Testis (tissue), 3 donors: ENCODE measurements around the gene PHLDA3. TPM values are rescaled to one million over a fixed set of nuclear protein-coding genes. Genes with fewer than 3 reads are reported as not detected.
A peak's percentile ranks its signal among the peaks of the same experiment; 100 is the strongest.

Experiments
- DNase-seq: peaks from one replicate; pipeline ENCODE4 v3.0.0-alpha.2; 2019
- H3K27ac ChIP-seq, 2 donors: fragments of 200-600 bp; sonication (generic); one replicate each; pipeline ENCODE4 v1.5.1; 2019
- H3K27me3 ChIP-seq: fragments of 200-600 bp; sonication (generic); one replicate; pipeline ENCODE4 v1.5.1; 2019
- H3K36me3 ChIP-seq: fragments of 200-600 bp; sonication (generic); one replicate; pipeline ENCODE4 v1.5.1; 2017; ENCODE audit warnings: low read depth; ENCODE audit errors: missing control alignments
- H3K4me1 ChIP-seq: fragments of 200-600 bp; sonication (generic); one replicate; pipeline ENCODE4 v1.5.1; 2019
- H3K4me3 ChIP-seq, 2 donors: fragments of 200-600 bp; sonication (generic); one replicate each; pipeline ENCODE4 v1.5.1; 2017 to 2019
- H3K9me3 ChIP-seq: fragments of 200-600 bp; sonication (generic); one replicate; pipeline ENCODE4 v1.5.1; 2017
- CTCF ChIP-seq, 3 experiments: fragments of 450-650 bp in 2 of 3; fragments of 200-600 bp in 1 of 3; sonication (generic) in 1 of 3; IDR thresholded peaks; one replicate each; pipeline ENCODE4 v1.5.1; 2016 to 2019; ENCODE audit warnings: antibody characterized with exemption in 3 of 3, mild to moderate bottlenecking in 2 of 3, moderate library complexity in 1 of 3
- POLR2A ChIP-seq: fragments of 450-650 bp; IDR thresholded peaks from one replicate; pipeline ENCODE4 v1.6.1; 2017; ENCODE audit warnings: antibody characterized with exemption, mild to moderate bottlenecking, moderate library complexity
- WGBS, 2 donors: methylation state at CpG; one replicate each; pipeline ENCODE4 v1.1.5; 2018; 5-methylcytosine and 5-hydroxymethylcytosine counted together
- intact Hi-C: fragments of 100-400 bp; cut with DNase I; formaldehyde crosslinking; loops from one replicate; pipeline ENCODE4 v1.15.1; 2023; ENCODE audit warnings: low total_unique reads
- polyA plus RNA-seq: library from polyadenylated mRNA; stranded (reverse); fragments of 350-450 nt; fragmentation: Illumina TruSeq; extraction: RNeasy Lipid Tissue Mini Kit (QIAGEN cat#74804); gene quantifications from one replicate; pipeline ENCODE4 v1.2.3, GENCODE V29; 2014; ENCODE audit warnings: low read depth, low replicate concordance; ENCODE audit not compliant: insufficient read depth
- total RNA-seq, 2 donors: library from RNA; depleted of rRNA; stranded (reverse); fragments of >200 nt; gene quantifications; one replicate each; pipeline ENCODE4 v1.2.3, GENCODE V29; 2016

Gene PHLDA3
- total and polyA plus RNA-seq, 3 donors from 2014 or later = 22.7 to 24.0 (median 23.1) TPM

GRCh38 chr1:201515895-201516294 is 46.9 kb upstream of the PHLDA3 start:
- Histone ChIP-seq H3K4me1 (peaks cover 20% of the 10 kb centered on the region), H3K4me3 (no peak overlapping the region), H3K27ac (no peak overlapping the region), H3K27me3 (no peaks in the 10 kb centered on the region), H3K9me3 (no peaks in the 10 kb centered on the region), H3K36me3 (no peaks in the 10 kb centered on the region)
- WGBS, 2 donors = 93 to 100% methylated on average over 1 of the region's 1 CpG
- no peak for TF ChIP-seq CTCF (IDR thresholded peaks at IDR 0.05)
- intact Hi-C loops = no loop called here
- DNase-seq = no peak

GRCh38 chr1:201515062-201515750 is 46.2 kb upstream of the PHLDA3 start:
- no peak for DNase-seq
- Histone ChIP-seq H3K9me3 (no peaks in the 10 kb centered on the region), H3K27ac (no peak overlapping the region), H3K4me3 (no peak overlapping the region), H3K27me3 (no peaks in the 10 kb centered on the region), H3K36me3 (no peaks in the 10 kb centered on the region), H3K4me1 (peaks cover 20% of the 10 kb centered on the region)
- TF ChIP-seq POLR2A = no peak
- WGBS, 2 donors = 70 to 73% methylated on average over 9 of the region's 9 CpGs
- intact Hi-C loops = no loop called here

GRCh38 chr1:201514466-201514865 is 45.5 kb upstream of the PHLDA3 start:
- 94 to 97% methylated on average over 2 of the region's 2 CpGs for WGBS, 2 donors
- H3K4me1 ChIP-seq = peaks cover 20% of the 10 kb centered on the region
- intact Hi-C loops = no loop called here
- no peaks in the 10 kb centered on the region for H3K9me3 ChIP-seq
- H3K4me3 ChIP-seq = no peak overlapping the region
- no peaks in the 10 kb centered on the region for H3K27me3 ChIP-seq
- H3K27ac ChIP-seq = no peak overlapping the region
- DNase-seq = no peak
- no peaks in the 10 kb centered on the region for H3K36me3 ChIP-seq
- no peak for TF ChIP-seq POLR2A
- TF ChIP-seq CTCF (IDR thresholded peaks at IDR 0.05) = no peak

GRCh38 chr1:201513498-201514243 is 44.7 kb upstream of the PHLDA3 start:
- Histone ChIP-seq H3K4me1 (peaks cover 20% of the 10 kb centered on the region), H3K27me3 (no peaks in the 10 kb centered on the region), H3K9me3 (no peaks in the 10 kb centered on the region), H3K36me3 (no peaks in the 10 kb centered on the region), H3K4me3 (no peak overlapping the region), H3K27ac (no peak overlapping the region)
- intact Hi-C loops = no loop called here
- TF ChIP-seq CTCF (IDR thresholded peaks at IDR 0.05) (no peak), POLR2A (no peak)
- DNase-seq = no peak
- 90 to 92% methylated on average over 6 of the region's 6 CpGs for WGBS, 2 donors

- TF ChIP-seq CTCF (IDR thresholded peaks at IDR 0.05) = no peak
- no peak for TF ChIP-seq POLR2A
- H3K9me3 ChIP-seq = no peaks in the 10 kb centered on the region
- H3K27ac ChIP-seq = peak overlapping the region; percentile 32 to 64
- H3K4me1 ChIP-seq = peaks cover 29% of the 10 kb centered on the region
- WGBS, 2 donors = 44 to 45% methylated on average over 6 of the region's 6 CpGs
- H3K4me3 ChIP-seq = no peak overlapping the region
- no peaks in the 10 kb centered on the region for H3K36me3 ChIP-seq
- peak; percentile 41 for DNase-seq
- intact Hi-C loops = no loop called here
- H3K27me3 ChIP-seq = no peaks in the 10 kb centered on the region
Observed at GRCh38 chr1:201511941-201512539, 43.1 kb upstream of the PHLDA3 start.
